GM19397 (cell line): Measurements from ENCODE around the gene KMT2C.
"Not testable (repeated sequence)": the region's sequence is repeated elsewhere in the genome, so short reads cannot be mapped to it uniquely, and the experiment has no call there.

Experiments
- ATAC-seq: cut with Tn5 transposase; IDR thresholded peaks from one replicate; pipeline ENCODE4 v1.9.1; 2021; ENCODE audit warnings: mild to moderate bottlenecking, moderate library complexity; ENCODE audit not compliant: unreplicated experiment

The KMT2C gene

GRCh38 chr7:152328234-152328633 lies 107.6 kb downstream of the KMT2C start:
- ATAC-seq = no peak

DNA sequence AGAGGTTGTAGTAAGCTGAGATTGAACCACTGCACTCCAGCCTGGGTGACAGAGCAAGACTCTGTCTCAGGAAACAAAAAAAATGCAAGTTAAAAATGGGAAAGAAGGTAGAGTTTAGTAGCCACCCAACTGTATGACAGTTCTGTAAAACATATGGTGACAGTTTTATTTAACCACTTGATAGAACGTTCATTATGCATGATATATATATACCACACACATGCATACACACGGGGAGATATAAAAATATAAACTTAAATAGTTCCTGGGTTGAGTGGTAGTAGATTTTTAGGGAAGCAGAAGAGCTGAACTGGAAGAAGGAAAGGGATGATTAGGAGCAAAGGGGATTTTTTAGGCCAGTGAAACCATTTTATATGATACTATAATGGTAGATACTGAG lies 120.0 kb downstream of the KMT2C start:
- no peak for ATAC-seq

- no peak for ATAC-seq
Observed at GRCh38 chr7:152313831-152314604, 121.8 kb downstream of the KMT2C start.

GRCh38 chr7:152313217-152313616 lies 122.6 kb downstream of the KMT2C start:
- no peak for ATAC-seq

DNA sequence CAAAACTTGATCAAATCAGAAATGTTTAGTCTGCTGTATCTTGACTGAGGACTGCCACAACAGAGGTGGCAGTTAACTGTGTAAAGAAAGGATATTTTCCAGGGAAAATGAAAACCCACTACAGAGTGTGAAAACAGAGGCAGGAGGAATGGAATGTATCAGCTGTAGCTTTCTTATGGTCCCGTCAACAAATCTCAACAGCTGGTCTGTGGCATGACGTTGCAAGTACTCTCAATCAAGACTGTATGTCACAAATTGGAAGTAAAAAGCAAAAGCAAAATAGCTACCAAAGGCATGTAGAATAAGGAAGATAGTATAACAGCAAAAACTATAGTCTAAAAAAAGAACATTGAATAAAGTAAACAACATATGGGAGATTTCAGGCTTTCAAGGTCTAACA lies 123.5 kb downstream of the KMT2C start:
- ATAC-seq = no peak

DNA sequence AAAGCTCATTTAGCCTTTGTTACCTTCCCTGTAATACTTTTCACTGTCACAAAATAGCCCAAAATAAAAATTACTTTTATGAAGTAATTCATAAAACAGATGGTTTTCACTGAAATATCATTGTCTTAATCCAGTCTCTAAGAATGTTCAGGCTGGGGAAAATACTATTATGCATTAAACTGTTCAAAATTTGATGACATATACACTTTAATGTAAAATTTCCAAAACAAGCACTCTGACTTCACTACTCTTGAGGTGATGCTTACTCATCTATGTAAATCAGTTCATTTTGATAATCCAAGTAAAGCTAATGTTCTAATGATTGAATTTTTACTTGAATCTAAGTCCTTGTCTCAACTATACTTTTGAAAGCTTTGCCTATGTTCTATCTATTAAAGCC lies 127.9 kb downstream of the KMT2C start:
- no peak for ATAC-seq

DNA sequence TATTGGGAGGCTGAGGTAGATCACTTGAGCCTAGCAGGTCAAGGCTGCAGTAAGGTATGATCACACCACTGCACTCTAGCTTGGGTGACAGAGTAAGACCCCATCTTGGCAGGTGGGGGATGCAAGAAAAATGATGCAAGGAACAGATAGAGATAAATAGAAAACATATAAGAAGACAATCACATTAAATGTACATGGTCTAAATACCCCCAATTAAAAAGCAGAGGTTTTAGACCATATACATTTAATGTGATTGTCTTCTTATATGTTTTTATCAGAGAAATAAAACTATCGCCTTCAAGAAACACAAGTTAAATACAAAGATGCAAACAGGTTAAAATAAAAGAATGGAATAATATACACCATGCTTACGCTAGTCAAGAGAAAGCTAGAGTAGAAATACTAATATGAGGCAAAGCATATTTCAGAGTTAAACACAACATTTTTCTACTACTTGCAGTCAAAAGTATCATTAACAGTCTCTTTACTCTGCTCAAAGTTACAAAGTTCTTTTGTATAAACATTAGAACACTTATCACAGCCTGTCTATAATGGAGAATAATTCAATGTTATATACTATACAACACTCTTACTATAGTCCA lies 136.2 kb downstream of the KMT2C start:
- not testable (repeated sequence) for ATAC-seq

- ATAC-seq = no peak
Observed at GRCh38 chr7:152292897-152293296, 142.9 kb downstream of the KMT2C start.

DNA sequence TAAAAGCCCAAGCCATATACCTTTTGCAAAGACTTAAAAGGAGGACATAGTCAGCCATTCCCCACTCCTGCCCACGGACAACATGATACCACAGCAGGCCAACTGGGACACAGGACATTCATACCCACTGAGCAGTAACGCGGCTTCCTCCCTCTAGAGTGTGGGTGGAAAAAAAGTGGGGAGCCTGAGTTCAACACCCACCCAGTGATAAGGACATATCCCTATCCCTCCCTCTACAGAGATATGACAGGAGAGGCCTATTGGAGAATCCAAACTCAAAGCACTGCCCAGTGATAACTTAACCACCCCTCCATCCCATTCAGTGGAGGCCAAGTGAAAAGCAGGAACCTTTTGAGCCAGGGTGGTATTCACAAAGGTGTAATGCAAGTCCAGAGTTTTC lies 148.8 kb downstream of the KMT2C start:
- not testable (repeated sequence) for ATAC-seq

DNA sequence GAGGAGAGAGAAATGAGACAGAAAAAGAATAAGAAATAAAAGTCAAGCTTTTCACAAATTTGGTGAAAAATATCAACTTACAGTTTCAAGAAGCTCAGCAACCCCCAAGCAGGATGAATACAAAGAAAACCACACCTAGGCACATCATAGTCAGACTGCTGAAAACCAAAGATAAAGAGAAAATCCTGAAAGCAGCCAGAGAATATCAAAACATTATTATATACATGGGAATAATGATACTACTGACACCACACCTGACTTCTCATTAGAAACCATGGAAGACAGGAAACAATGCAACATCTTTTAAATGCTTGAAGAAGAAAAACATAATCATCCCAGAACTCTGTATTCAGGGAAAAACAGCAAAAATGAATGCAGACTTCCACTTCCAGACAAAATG lies 149.6 kb downstream of the KMT2C start:
- ATAC-seq = not testable (repeated sequence)

DNA sequence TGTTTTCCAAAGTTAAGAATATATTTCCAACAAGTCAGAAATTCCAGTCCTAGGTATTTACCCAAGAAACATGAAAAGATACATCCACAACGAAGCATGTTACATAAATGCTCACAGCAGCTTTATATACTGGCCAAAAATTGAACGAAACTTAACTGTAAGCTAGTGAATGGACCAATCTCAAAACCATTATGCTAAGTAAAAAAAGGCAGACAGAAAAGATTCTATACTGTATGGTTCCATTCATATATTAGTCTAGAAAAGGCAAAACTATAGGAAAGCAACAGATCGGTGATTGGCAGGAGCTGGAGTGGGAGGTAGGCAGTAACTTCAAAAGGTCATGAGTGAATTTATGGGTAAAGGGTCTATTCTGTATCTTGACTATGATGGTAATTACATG lies 150.8 kb downstream of the KMT2C start:
- not testable (repeated sequence) for ATAC-seq

DNA sequence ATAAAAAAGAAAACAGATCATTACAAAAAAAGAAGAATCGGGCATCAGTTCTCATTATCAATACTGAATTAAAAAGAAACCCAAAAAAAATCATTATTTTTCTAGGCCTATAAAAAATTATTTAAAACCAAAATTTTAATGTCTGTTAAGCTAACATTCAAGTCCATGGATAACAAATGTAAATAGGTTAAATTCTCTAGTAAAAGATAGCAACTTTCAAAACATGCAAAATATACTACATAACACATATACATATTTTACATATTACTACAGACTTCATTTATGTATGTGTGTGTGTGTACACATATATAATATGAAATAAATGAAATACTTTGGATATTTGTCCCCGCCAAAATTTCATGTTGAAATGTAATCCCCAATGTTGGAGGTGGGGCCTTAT lies 158.1 kb downstream of the KMT2C start:
- ATAC-seq = not testable (repeated sequence)

- not testable (repeated sequence) for ATAC-seq
Observed at GRCh38 chr7:152270427-152270826, 165.4 kb downstream of the KMT2C start.

DNA sequence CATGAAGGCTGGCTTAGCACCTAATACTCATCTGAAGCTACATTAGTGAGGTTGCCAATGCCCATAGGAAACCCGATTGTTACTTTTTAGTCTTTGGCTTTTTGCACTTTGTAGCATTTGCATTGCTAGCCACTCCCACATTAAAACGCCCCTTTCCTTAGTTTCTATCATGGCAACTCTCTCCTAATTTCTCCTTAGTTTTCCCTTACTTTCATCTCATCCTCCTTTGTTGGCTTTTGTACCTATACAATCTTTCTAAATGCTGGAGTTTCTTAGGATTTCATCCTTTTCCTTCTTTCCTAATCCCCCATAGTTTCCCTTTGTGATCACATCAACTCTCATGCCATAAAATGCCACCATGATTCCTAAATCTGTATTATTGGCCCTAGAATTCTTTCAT lies 168.9 kb downstream of the KMT2C start:
- not testable (repeated sequence) for ATAC-seq

- not testable (repeated sequence) for ATAC-seq
Observed at GRCh38 chr7:152264915-152265314, 170.9 kb downstream of the KMT2C start.

DNA sequence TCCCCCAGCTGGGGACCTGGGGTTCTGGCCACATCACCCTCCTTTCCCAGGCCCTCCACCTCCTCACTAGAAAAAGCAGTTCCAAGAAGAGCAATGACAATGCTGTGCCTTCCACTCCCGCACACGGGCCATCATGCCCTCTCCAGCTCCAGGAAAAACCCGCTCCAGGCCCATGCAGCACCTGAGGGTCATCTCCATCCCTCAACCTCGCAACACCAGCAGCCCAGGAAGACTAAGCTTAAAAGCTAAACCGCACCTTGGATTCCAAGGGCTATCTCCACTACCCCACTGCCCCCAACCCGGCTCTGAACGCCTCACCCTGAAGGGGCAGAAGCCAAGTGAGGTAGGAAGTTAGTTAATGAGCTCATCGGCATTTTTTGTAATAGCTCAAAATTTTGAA lies 173.7 kb downstream of the KMT2C start:
- not testable (repeated sequence) for ATAC-seq

GRCh38 chr7:152259645-152260044 lies 176.2 kb downstream of the KMT2C start:
- ATAC-seq = not testable (repeated sequence)

- ATAC-seq = not testable (repeated sequence)
Observed at GRCh38 chr7:152247851-152248250, 188.0 kb downstream of the KMT2C start.

DNA sequence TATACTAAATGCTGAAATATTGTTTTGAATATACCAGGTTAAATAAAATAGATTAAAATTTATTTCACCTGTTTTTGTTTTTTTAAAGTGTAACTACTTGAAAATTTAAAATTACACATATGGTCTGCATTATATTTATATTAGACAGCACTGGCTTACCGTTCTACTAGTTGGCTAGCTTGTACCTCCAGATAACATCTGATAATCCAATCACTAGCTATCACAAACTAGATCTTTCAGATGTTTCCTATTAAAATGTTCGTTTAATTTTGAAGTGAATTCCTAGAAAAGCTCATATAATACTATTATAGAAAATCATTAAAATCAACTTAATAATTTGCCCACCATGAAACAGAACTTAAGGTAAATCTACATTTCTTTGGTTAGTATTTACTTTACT lies 190.4 kb downstream of the KMT2C start:
- not testable (repeated sequence) for ATAC-seq

GRCh38 chr7:152243464-152243863 lies 192.3 kb downstream of the KMT2C start:
- ATAC-seq = not testable (repeated sequence)

DNA sequence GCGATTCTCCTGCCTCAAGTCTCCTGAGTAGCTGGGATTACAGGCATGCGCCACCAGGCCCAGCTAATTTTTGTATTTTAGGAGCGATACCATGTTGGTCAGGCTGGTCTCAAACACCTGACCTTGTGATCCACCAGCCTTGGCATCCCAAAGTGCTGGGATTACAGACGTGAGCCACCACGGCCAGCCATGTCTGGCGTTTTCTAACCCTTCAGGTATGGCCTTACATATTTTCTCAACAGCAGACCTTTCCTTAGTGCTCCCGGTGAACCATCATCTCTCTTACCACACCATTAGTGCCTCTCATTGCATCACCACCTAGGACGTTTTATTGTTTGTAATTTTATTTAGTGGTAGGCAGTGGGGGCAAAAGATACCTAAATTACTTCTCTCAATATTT lies 194.5 kb downstream of the KMT2C start:
- ATAC-seq = not testable (repeated sequence)

DNA sequence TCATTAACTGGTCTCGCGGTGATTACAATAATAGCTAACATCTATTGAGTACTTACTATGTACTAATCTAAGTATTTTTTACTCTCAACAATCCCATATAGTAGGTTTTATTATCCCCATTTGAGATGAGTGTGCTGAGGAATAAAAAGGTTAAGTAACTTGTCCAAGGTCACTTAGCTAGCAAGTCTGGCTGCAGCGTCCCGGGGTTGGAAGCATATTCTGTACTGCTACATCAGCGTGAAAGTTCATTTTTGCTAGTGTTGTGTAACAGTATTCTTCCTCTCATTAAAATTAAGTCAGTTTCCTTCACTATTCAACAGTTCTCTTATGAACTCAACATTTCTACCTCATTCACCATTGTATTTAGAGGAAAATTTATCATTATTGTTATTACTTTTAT lies 199.5 kb downstream of the KMT2C start:
- not testable (repeated sequence) for ATAC-seq
